Activated CD4-positive, alpha-beta T cell treated with anti-CD3 and anti-CD28 coated beads, Interleukin-2, amount 50 U/mL, for 24 hours (primary cell): Measurements from ENCODE around the gene TEAD3.

Experiments
- DNase-seq, 2 donors: peaks; one replicate each; pipeline ENCODE4 v3.0.0-alpha.2; 2020; ENCODE audit warnings: low read depth in 1 of 2, low spot score in 1 of 2

Gene TEAD3

DNA sequence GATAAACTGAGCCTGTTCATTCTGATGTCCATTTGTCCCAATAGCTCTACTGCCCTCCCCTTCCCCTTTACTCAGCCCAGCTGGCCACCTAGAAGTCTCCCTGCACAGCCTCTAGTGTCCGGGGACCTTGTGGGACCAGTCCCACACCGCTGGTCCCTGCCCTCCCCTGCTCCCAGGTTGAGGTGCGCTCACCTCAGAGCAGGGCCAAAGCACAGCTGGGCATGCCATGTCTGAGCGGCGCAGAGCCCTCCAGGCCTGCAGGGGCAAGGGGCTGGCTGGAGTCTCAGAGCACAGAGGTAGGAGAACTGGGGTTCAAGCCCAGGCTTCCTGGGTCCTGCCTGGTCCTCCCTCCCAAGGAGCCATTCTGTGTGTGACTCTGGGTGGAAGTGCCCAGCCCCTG lies 69.4 kb downstream of the TEAD3 start:
- no peak for DNase-seq

DNA sequence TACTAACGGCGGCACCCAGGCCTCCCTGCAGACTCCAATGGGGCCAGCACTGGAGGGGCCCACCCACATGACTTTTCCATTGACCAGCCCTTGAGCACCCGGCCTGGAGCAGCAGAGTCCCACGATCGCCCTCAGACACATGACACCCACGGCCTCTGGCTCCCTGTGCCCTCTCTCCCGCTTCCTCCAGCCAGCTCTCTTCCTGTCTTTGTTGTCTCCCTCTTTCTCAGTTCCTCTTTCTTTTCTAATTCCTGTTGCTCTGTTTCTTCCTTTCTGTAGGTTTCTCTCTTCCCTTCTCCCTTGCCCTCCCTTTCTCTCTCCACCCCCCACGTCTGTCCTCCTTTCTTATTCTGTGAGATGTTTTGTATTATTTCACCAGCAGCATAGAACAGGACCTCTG lies 70.8 kb downstream of the TEAD3 start:
- no peak for DNase-seq

DNA sequence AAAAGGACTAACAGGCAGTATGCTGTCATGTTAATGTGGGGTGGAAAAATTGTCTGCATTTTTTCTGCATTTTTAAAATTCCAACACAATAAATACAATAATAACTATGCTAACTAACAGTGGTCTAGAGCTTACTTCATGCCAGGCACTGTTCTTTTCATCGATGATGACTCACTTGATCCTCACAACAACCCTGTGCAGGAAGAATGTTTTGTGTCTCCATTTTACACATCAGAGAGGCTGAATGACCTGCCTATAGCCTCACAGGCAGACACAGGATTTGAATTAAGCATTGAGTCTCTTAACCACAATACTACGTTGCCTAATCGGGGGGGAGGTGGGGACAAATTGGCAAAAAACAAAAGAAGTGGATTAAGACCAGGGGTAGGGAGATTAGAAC lies 71.6 kb downstream of the TEAD3 start:
- no peak for DNase-seq
